Stimulated activated CD8-positive, alpha-beta memory T cell treated with anti-CD3 and anti-CD28 coated beads, Interleukin-4, amount 100 ng/mL, for 4 hours (primary cell): ENCODE results near the gene MRPL20.
"Not testable (repeated sequence)": the region's sequence is repeated elsewhere in the genome, so short reads cannot be mapped to it uniquely, and the experiment has no call there.

Experiments used
- DNase-seq, 2 donors: peaks; one replicate each; pipeline ENCODE4 v3.0.0-alpha.2; 2020; ENCODE audit warnings: low read depth in 2 of 2, low spot score in 1 of 2

Gene MRPL20

DNA sequence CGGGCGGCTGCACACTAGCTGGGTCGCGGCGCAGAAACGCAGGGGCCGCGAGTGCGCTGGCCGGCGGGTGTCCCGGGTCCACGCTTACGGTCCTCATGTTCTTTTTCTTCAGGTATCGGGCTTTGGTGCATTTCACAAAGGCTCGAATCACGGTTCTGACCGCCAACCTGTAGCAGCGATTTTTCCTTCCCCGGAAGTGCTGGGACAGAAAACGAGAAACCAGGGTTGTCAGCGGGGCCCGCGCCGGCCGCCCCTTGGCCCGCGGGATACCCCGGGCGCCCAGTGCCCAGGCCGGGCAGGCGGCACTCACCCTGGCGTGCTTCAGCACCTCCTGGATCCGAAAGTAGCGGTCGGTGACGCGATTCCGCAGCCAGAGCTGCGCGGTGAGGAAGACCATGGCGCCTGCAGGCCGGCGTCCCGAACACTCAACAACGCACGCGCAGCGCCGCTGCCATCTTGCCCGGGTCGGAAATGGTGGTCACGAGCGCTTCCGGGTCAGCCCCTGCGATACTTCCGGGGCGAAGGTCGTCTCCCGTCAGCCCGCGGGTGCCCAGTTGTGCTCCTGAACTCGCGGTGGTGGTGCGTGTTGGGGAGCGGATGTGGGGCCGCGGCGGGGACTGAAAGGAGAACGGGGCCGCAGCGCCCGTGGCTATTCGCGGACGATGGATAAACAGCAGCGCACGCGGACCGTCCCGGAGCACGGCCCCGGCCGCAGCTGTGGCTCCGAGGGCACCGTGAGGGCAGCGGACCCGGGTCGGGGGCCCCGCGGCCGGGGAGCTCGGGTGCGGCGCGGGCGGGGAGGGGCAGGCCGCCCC is at the start of gene MRPL20:
Gene MRPL20 (minus strand): TSS at position 473 of the 815 bp plus-strand sequence. CDS start 76 bp downstream, at position 397.
- peak; percentile 92 to 93 for DNase-seq

DNA sequence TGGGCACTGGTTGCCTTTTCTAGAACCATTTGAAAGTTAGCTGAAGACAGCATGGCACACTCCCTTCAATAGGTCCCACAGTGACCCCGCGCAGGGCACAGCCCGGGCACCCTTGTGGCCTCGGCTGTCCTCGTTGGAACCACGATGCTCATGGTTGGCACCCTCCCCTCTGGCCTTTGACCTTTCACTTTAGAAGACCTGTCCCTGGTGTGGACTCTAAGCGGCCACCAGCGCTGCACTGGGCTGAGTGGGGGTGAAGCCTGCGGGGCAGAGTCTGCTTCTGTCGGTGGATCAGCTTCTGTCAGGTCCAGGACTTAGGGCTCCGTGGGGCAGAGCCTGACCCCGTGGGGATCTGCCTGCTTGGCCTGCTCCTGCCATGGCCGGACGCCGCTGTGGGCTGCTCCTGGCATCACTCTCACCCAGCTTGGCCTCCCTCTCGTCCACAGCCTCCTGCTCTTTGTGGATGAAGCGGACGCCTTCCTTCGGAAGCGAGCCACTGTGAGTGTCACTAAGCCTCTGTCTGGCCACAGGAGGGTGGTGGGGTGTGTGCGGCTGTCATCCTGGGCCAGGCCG is 49.7 kb upstream of the MRPL20 start:
- DNase-seq, result not testable (repeated sequence)

DNA sequence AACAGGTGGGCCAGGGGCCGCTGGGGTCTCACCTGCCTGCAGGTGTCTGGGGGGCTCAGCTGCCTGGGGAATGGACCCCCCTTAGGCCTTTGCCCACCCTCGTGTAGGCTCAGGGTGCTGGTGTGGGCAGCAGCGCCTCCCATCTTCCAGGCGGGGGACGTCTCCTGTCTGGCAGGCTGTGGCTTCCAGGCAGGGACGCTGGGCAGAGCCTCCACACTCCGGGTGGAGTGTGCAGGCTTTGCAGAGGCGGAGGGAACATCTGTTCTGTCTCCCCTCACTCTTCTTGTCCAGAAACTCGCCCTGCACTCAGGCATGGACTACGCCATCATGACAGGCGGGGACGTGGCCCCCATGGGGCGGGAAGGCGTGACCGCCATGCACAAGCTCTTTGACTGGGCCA is 48.8 kb upstream of the MRPL20 start:
- not testable (repeated sequence) for DNase-seq

DNA sequence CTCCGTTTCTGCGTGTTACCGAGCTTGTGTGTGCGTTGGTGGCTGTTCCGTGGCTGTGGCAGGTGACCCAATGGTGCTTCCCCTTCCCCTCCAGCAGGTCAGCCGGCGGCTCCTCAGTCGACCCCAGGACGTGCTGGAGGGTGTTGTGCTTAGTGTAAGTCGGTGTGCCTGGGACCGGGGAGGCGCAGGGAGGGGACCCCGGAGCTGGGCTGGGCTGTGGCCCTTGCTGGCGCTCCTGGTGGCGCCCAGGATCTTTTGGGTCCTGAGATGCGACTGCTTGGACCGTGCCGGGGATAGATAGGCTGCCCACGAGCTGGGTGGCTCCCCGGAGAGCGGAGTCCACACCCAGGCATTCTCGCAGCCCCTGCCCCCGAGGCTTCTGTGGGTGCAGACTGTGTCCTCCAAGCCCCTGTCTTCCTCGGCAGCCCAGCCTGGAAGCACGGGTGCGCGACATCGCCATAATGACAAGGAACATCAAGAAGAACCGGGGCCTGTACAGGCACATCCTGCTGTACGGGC is 48.3 kb upstream of the MRPL20 start:
- DNase-seq, result no peak

DNA sequence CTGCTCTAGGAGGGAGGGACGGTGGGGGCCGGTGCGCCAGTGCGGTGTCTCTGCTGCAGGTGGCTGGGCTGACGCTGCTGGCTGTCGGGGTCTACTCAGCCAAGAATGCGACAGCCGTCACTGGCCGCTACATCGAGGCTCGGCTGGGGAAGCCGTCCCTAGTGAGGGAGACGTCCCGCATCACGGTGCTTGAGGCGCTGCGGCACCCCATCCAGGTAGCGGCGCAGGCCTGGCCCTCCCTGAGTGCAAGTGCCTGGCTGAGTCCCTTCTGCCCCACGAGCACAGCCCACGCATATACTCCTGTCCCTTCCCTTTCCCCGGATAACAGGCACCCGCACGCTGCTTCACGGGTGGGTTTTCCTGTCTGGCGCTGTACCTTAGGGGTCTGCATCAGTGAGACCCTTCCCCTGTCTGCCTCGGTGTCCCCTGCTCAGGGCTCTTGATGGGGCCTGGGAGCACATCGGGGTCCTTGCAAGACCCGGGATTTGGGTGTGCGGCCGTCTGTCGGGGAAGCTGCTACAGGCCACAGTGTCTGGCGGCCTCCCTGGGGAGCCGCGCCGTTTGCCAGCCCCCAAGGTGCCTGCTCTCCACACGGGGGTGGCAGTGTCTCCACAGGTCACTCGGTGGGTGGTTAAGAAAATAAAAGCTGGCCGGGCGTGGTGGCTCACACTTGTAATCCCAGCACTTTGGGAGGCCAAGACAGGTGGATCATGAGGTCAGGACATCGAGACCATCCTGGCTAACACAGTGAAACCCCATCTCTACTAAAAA is 47.4 kb upstream of the MRPL20 start:
- not testable (repeated sequence) for DNase-seq

DNA sequence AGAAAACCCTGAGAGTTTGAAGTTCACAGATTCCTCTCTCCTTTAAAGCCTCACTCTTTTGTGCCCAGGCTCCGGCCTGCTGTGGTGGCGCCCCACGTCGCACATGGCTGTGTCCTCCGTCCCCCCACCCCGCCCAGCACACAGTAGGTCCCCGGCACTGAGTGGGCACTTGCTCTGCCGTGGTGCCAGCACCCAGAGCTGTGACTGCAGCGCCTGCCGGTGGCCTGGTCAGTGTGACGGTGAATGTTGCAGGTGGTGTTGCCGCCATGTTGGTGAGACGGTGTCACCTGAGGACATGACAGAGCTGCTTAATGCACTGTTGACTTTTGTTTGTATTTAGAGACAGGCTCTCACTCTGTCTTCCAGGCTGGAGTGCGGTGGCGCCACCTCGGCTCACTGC is 45.8 kb upstream of the MRPL20 start:
- DNase-seq, result no peak

DNA sequence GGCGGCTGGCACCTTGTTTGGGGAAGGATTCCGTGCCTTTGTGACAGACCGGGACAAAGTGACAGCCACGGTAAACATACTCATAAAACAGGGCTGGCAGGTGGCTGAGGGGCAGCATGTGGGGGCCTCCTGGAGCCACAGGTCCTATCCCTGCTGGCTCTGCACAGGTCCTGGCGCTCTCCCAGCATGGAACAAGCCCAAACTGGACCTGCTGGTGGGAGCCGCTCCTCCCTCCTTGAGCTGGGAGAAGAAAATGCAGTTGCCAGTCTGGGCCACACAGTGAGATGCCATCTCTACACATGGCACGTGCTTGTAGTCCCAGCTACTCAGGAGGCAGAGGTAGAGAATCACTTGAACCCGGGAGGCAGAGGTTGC is 45.3 kb upstream of the MRPL20 start:
- not testable (repeated sequence) for DNase-seq

DNA sequence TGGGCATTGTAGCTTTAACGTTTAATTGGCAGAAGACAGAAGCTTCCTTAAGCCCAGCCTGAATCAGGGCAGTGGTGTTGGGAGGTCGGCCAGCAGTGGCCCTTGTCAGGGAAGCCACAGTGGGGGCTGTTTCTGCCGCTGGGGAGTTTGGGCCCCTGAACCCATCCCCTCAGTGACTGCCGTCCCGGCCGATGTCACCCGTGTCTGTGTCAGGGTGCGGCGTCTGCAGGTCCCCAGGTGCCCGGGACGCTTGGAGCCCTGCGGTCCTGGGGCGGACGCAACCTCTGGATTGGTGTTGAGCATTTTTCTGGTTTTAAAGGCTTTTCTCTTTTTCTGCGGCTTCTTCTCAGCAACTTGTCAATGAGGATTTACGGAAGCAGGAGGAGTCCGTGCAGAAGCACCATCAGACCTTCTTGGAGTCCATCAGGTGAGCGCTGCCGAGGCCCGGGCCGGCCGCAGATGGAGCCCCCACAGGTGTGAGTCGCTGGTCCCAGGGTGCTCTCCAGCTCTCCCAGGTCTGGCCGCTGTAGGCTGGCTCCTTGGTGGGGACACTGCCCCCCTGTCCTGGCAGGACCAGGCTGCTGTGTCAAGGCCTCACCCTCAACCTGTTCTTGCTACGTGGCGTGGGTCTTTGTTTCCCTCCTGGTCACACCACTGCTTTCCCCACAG is 44.7 kb upstream of the MRPL20 start:
- no peak for DNase-seq

DNA sequence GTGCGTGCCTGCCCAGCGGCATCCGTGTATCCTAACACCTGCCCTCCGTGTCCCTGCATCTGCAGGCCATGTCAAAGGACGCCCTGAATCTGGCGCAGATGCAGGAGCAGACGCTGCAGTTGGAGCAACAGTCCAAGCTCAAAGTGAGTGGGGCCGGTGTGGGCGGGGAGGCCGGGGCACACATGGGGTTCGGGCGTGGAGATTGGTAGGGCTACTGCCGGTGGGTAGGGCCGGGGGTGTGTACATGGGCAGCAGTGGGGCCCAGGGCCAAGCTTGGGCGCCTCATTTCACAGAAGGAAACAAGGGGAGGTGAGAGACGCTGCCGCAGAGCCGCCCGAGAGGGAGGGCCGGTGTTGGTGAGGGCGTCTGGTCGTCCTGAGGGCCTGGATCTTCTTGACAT is 43.5 kb upstream of the MRPL20 start:
- not testable (repeated sequence) for DNase-seq

DNA sequence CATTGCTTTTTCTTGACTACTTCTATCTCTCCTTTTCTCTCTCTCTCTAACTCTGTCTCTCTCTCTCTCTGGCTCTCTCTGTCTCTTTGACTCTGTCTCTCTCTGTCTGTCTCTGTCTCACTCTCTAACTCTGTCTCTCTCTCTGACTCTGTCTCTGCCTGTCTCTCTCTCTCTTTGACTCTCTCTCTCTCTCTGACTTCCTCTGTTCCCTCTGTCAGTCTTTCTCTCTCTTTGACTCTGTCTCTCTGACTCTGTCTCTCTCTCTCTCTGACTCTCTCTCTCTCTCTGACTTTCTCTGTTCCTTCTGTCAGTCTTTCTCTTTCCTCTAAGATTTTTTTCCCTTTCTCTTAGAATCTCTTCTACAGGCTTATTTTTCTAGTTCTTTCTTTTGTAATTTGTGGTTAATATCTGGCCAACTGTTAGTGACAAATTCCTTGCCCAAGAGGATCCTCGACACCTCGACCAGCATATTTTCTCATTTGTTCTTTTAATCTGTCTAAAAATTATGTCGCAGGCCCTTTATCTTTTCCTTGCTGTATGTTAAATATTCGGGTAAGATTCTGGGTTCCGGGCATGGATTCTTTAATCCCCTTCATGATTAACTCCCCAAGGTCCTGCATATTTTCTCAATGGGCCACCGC is 42.1 kb upstream of the MRPL20 start, which contains the start of gene ATAD3C:
Gene ATAD3C (plus strand): TSS at position 591 of the 641 bp plus-strand sequence. CDS start 995 bp downstream, outside the sequence.
- no peak for DNase-seq

DNA sequence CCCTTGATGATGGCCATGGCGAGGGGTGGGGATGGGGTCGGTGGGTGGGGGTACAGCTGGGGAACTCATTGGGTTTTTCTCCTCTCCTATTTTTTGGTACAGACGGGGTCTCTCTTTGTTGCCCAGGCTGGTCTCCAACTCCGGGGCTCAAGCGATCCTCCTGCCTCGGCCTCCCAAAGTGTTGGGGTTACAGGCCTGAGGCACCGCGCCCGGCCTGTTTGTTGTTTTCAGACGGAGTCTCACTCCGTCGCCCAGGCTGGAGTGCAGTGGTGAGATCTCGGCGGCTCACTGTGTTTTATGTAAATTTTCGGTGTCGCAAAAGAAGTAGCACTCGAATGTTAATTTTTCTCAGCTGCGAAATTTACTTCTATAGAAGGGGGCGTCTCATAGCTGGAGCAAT is 39.5 kb upstream of the MRPL20 start:
- not testable (repeated sequence) for DNase-seq

DNA sequence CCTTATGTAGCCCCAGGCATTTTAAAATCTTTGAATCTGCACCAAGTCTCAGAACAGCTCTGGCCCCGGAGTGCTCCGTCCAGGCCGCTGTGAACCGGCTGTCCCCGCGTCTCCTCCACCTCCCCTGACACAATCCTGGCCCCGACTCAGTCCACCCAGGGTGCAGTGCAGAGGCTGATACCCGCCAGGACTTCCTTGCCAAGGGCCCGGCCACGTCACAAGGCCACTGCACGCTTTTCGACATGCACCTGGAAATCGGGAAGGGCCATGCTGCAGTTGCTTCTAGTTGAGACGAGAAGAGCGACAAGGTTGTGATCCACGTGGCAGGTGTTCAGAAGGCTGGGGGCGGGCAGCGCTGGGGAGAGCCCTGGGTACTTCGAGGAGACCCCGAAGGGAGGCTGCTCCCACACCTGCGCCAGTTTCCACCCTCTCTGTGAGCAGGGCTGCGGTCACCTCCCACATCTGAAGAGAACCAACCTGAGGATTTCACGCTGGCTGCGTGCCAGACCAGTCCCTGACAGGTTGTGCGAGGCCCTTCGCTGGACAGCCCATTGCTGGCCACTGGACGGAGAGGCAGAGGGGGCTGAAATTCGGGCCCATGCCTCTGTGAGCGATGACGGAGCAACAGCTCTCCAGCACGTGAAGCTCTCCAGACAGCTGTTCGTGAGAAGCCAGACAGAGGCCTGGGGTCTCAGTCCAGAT is 35.1 kb upstream of the MRPL20 start:
- DNase-seq, result no peak

DNA sequence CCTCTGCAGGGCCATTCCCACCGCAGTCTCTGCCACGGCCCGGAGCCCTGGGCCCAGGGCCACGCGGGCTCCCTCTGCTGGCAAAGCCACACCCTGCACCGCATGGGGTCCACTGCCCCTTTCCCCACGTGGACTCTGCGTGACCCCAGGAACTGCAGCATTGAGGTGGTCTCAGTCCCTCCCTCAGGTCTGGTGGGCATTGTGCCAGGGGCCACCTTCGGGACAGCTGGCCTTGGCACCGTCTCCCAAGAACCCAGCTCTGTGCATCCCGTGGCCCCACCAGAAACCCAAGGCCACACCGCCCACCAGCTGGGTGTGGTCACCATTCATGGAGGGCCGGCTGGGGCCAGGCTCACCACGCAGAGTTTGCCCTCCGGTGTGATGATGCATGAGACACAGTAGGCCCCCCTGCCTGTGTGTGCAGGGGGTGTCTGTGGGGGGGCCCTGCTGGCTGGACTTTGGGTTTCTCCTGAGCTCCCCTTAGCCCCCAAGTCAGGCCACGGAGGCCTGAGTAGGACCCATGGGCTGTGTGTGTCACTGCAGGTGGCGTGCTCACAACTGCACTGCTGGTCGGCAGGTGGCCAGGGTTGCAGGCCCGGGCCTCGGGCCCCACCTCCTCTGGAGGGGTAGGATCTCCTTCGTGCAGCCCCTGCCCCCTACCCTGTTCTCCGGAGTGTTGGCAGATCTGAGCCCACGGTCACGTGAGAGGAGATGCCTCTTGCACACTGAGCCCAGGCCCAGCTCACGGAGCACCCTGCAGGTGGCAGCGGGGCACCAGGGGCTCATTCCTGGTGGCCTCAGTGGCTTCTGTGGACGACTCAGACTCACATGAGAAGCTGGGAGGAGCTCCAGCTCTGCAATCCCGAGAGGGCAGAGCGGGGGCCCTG is 34.2 kb upstream of the MRPL20 start:
- peak; percentile 26 to 33 for DNase-seq

DNA sequence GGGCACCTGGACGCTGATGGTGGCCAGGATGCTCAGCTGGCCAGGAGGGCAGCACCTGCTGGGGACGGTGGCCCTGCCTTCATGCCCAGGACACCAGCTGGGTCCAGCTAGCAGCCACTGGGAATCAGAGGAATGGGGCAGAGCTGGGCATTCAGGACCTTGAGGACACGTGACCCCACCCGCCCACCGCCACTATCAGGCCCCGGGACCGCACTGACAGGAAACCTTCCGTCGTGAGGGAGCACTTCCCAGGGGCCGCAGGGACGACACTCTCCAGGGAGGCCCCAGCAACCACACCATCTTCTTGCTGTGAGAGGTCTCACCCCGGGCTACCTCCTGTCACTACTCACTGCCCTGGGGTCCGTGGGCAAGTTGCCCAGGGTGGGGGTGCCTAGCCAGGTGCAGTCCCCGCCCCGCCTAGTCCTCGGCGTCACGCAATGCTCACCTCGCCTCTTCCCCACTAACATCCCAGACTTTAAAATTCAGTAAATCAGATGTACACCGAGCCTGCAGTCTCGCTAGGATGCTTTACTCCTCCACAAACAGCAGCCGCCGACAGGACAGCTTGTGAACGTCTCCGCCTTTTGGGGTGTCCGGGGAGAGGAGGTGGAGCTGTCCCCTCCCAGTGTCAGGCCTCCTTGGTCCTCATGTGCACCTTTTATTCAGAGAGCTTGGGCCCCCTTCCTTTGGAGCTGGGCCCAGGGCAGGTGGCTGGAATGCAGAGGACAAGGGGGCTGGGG is 33.3 kb upstream of the MRPL20 start:
- DNase-seq, result no peak

DNA sequence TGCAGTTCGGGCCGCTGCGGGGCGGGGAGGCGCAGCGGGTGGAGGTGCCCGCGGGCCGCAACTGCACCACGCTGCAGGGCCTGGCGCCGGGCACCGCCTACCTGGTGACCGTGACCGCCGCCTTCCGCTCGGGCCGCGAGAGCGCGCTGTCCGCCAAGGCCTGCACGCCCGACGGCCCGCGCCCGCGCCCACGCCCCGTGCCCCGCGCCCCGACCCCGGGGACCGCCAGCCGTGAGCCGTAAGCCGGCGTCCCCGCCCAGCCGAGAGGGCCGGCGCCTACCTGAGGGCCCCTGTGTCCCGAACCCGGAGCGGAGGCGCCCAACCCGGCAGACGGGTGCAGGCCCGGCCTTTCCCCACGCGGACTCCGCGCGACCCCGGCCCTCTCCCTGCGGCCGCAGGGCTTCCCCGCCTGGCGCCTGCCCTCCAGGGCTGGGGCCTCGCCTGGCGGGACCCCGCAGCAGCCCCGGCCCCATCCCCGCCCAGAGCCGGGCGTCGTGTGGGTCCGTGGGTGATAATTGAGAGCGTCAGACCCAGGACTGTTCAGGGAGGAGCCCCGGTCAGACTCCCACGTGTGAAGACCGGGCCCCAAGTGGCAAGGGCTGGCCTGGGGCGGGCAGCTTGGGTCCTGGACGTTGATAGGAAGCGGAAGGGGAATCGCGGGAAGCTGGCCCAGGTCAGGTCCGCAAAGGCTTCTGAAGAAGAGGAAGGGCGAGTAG is 32.6 kb upstream of the MRPL20 start:
- no peak for DNase-seq

DNA sequence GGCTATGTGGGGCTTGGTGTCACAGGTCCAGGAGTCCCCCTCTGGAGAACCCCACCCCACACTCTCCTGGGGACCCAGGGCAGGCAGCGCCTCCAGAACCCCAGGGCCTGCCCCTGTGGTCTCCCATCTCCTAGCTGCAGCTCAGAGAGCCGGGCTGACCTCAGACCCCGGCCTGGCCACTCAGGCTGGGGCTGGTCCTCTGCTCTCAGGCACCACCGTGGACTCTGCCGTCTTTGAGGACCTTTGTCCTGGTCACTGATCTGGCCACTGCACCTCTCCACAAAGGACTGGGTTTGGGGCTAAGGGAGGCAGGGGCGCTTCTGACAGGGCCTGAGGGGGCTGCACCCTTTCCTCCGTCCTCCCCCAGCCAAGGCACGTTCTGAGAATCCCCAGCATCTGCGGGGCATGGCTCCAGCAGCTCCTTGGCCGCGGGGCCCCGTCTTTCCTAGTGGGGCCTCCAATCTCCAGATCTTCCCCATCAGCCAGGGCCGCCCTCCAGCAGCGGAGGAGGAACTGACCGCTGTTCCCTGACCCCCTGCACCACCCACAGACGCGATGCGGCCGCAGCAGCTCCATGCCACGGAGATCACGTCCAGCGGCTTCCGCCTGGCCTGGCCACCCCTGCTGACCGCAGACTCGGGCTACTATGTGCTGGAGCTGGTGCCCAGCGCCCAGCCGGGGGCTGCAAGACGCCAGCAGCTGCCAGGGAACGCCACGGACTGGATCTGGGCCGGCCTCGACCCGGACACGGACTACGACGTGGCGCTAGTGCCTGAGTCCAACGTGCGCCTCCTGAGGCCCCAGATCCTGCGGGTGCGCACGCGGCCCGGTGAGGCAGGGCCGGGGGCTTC is 31.7 kb upstream of the MRPL20 start:
- no peak for DNase-seq

DNA sequence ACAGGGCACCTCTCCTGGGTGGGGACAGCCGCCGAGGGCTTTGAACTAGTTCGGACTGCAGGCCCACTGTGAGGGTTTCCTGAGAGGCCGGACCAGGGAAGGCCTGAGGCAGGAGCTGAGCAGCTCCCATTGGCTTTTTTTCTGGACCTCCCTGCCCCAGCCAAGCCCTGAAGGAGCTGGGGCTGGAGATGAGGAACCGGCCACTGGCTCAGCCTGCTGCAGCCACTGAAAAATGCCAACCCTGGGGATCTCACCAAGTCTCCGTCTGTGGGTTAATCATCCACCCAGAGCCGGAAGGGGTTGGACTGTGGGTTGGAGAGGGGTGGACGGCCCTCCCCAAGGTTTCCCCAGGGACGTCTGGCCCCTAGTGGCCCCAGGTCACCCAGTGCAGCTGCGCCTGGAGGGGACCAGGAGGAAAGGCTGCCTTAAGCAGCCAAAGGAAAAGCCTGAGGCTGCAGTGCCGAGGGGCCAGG is 30.8 kb upstream of the MRPL20 start:
- DNase-seq, result no peak
